SU-DHL-6 (cell line): ENCODE results near the gene ARMS2.

Source experiments
- H2AFZ ChIP-seq: fragments of 200-600 bp; sonication (generic); 2 replicates; pipeline ENCODE4 v1.6.1; 2014; ENCODE audit warnings: low read depth, mild to moderate bottlenecking, moderate library complexity, mixed read lengths, antibody characterized with exemption, low read length; ENCODE audit not compliant: severe bottlenecking
- H3F3A ChIP-seq: fragments of 200-600 bp; shearing (Covaris generic); 2 replicates; pipeline ENCODE4 v1.6.0; 2016; ENCODE audit warnings: antibody characterized with exemption, mild to moderate bottlenecking; ENCODE audit not compliant: insufficient read depth
- H3K27ac ChIP-seq: fragments of 200-600 bp; sonication (generic); 2 replicates; pipeline ENCODE4 v1.5.1; 2016; ENCODE audit warnings: low read depth, mild to moderate bottlenecking, low read length, moderate library complexity, mixed read lengths
- H3K27me3 ChIP-seq: fragments of 200-600 bp; sonication (generic), shearing (Covaris generic); 2 replicates; pipeline ENCODE4 v1.6.0; 2014; ENCODE audit warnings: mild to moderate bottlenecking, low read length
- H3K36me3 ChIP-seq: fragments of 200-600 bp; sonication (generic); 2 replicates; pipeline ENCODE4 v1.6.1; 2014; ENCODE audit warnings: mild to moderate bottlenecking, low read length, mixed read lengths
- H3K4me2 ChIP-seq: fragments of 300-600, 200-600 bp; shearing (Covaris generic), sonication (generic); 2 replicates; pipeline ENCODE4 v1.6.0; 2014; ENCODE audit warnings: low read length, low read depth, mild to moderate bottlenecking; ENCODE audit not compliant: poor library complexity, severe bottlenecking
- H3K4me3 ChIP-seq: fragments of 200-600 bp; sonication (generic); 2 replicates; pipeline ENCODE4 v1.5.1; 2014; ENCODE audit warnings: antibody characterized with exemption, low read length, mild to moderate bottlenecking, mixed read lengths; ENCODE audit not compliant: insufficient read depth, poor library complexity, severe bottlenecking
- H3K79me2 ChIP-seq: fragments of 200-600 bp; sonication (generic); 2 replicates; pipeline ENCODE4 v1.6.1; 2014; ENCODE audit warnings: mild to moderate bottlenecking, low read length, moderate library complexity; ENCODE audit not compliant: insufficient read depth
- H3K9ac ChIP-seq: fragments of 200-600 bp; sonication (generic); 2 replicates; pipeline ENCODE4 v1.7.0; 2014; ENCODE audit warnings: mild to moderate bottlenecking, low read length
- H3K9me2 ChIP-seq: fragments of 200-600 bp; sonication (generic); replicated peaks from 2 replicates; pipeline ENCODE4 v1.6.1; 2014; ENCODE audit warnings: low read length; ENCODE audit not compliant: insufficient read depth
- H3K9me3 ChIP-seq: fragments of 200-600 bp; sonication (generic); 2 replicates; pipeline ENCODE4 v1.6.1; 2014; ENCODE audit warnings: low read length, mixed read lengths; ENCODE audit not compliant: insufficient read depth
- H4K20me1 ChIP-seq: fragments of 200-600 bp; sonication (generic); 2 replicates; pipeline ENCODE4 v1.6.1; 2014; ENCODE audit warnings: low read depth, mild to moderate bottlenecking, antibody characterized with exemption, low read length, moderate library complexity, mixed read lengths
- CTCF ChIP-seq: fragments of 200-600 bp; sonication (generic); IDR thresholded peaks from one replicate; pipeline ENCODE4 v1.5.1; 2017; ENCODE audit warnings: antibody characterized with exemption, mild to moderate bottlenecking, low read length, moderate library complexity; ENCODE audit not compliant: insufficient read depth, poor library complexity, severe bottlenecking
- EZH2phosphoT487 ChIP-seq: fragments of 200-600 bp; sonication (generic), shearing (Covaris generic); conservative IDR thresholded peaks from 2 replicates; pipeline ENCODE4 v1.6.1; 2018; ENCODE audit warnings: mild to moderate bottlenecking, antibody characterized with exemption, low read length, moderate library complexity, mixed read lengths

The ARMS2 gene

GRCh38 chr10:122422266-122422989, 32.0 kb upstream of the ARMS2 start:
- H3K9ac ChIP-seq: no peak overlapping the region
- no peaks in the 10 kb centered on the region for H3K36me3 ChIP-seq
- TF ChIP-seq CTCF (no peak), EZH2phosphoT487 (no peak)
- no peaks in the 10 kb centered on the region for H3F3A ChIP-seq
- no peak overlapping the region for H3K4me3 ChIP-seq
- H2AFZ ChIP-seq: no peak overlapping the region
- no peaks in the 10 kb centered on the region for H4K20me1 ChIP-seq
- no peak overlapping the region for H3K4me2 ChIP-seq
- no peaks in the 10 kb centered on the region for H3K79me2 ChIP-seq
- H3K9me2 ChIP-seq: no peaks in the 10 kb centered on the region
- no peaks in the 10 kb centered on the region for H3K9me3 ChIP-seq
- H3K27me3 ChIP-seq: no peaks in the 10 kb centered on the region
- H3K27ac ChIP-seq: no peak overlapping the region

- H3K4me3 ChIP-seq: no peak overlapping the region
- no peak for TF ChIP-seq CTCF
- TF ChIP-seq EZH2phosphoT487: no peak
- H3K9me3 ChIP-seq: no peaks in the 10 kb centered on the region
- no peak overlapping the region for H3K4me2 ChIP-seq
- H3F3A ChIP-seq: no peaks in the 10 kb centered on the region
- H2AFZ ChIP-seq: no peak overlapping the region
- no peaks in the 10 kb centered on the region for H4K20me1 ChIP-seq
- H3K27ac ChIP-seq: no peak overlapping the region
- no peaks in the 10 kb centered on the region for H3K36me3 ChIP-seq
- H3K79me2 ChIP-seq: no peaks in the 10 kb centered on the region
- H3K9me2 ChIP-seq: no peaks in the 10 kb centered on the region
- no peak overlapping the region for H3K9ac ChIP-seq
- H3K27me3 ChIP-seq: no peaks in the 10 kb centered on the region
These were observed 30.4 kb upstream of the ARMS2 start for GRCh38 chr10:122424059-122424458.

- Histone ChIP-seq H3K9ac (no peak overlapping the region), H3K79me2 (no peaks in the 10 kb centered on the region), H4K20me1 (no peaks in the 10 kb centered on the region), H3F3A (no peaks in the 10 kb centered on the region), H3K4me3 (no peak overlapping the region), H2AFZ (no peak overlapping the region), H3K27me3 (no peaks in the 10 kb centered on the region), H3K9me2 (no peaks in the 10 kb centered on the region), H3K4me2 (no peak overlapping the region), H3K9me3 (no peaks in the 10 kb centered on the region), H3K36me3 (no peaks in the 10 kb centered on the region), H3K27ac (no peak overlapping the region)
- no peak for TF ChIP-seq EZH2phosphoT487
- TF ChIP-seq CTCF: no peak
These were observed 27.6 kb upstream of the ARMS2 start for GRCh38 chr10:122426829-122427228.
